ENCODE measurements around the gene FUNDC2. TPM values are rescaled to one million over a fixed set of nuclear protein-coding genes. Genes with fewer than 3 reads are reported as not detected.
A peak's percentile ranks its signal among the peaks of the same experiment; 100 is the strongest.

The FUNDC2 gene
- total and polyA plus RNA-seq, 2 of the 13 experiments (the other 11 are each of a cell fraction or from before 2014, with no cell fraction given), result 65.3 to 109 TPM

DNA sequence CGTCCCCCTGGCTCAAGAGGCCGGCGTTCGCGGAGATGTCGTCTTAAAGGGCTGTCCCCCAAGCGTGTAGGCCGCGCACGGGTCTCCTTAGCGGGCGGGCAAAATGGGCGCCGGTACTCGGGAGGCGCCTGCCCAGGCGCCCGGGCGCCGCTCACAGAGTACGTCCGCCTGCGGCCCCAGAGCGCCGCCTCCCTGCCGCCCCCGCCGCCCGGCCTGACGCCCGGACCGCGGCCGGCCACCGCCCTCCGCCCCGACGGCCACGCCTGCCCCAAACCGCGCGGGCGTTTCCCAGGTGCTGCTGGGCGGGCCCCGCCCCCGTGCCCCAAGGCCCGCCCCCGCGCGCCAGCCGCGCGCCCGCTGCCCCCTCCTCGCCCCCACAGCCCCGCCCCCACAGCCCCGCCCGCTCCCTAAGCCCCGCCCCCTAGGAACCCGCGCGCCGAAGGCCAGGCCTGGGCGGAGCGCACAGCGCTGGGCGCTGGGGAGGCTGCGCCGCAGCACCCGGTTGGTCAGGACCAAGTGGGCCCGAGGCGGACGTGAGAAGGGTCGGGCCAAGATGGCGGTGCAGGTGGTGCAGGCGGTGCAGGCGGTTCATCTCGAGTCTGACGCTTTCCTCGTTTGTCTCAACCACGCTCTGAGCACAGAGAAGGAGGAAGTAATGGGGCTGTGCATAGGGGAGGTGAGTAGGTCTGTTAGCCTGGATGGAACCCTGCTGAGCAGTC lies 44.5 kb downstream of the FUNDC2 start, which contains the start of the genes BRCC3, CMC4 and MTCP1:
Gene BRCC3, plus strand, starts transcription at position 534 of the 719 bp plus-strand sequence. Its CDS starts 20 bp downstream, at position 554.
Gene CMC4, minus strand, starts transcription at position 162 of the 719 bp plus-strand sequence. CDS start 7,113 bp downstream, outside the sequence.
Gene MTCP1, minus strand, starts transcription at position 162 of the 719 bp plus-strand sequence. CDS start 5,126 bp downstream, outside the sequence.
- Histone ChIP-seq H3K4me1 (ENCODE audit: insufficient read depth, low read length) (peaks cover 45% of the 10 kb centered on the region), H3K9me3 (ENCODE audit: low read length) (no peaks in the 10 kb centered on the region), H2AFZ (ENCODE audit: low read length) (peak within 1 kb of the TSS; percentile 42), H3K27me3 (ENCODE audit: control insufficient read depth in 1 of 2, insufficient read depth in 2 of 2, low read length in 2 of 2) (no peaks in the 10 kb centered on the region), H3K4me2 (ENCODE audit: low read depth, low read length) (peak within 1 kb of the TSS; percentile 78), H3K9ac (ENCODE audit: insufficient read depth, low read depth, low read length) (peak within 1 kb of the TSS; percentile 74), H4K20me1 (ENCODE audit: insufficient read depth, low read length) (no peaks in the 10 kb centered on the region), H3K79me2 (ENCODE audit: insufficient read depth, low read length) (peaks cover 25% of the 10 kb centered on the region), H3K4me3 (replicated peaks in 1 of 3; ENCODE audit: insufficient read depth in 1 of 3, low read depth in 2 of 3, low read length in 3 of 3) (peak within 1 kb of the TSS; percentile 72 to 86 (median 79)), H3K36me3 (replicated peaks in 1 of 2; ENCODE audit: control insufficient read depth in 1 of 2, insufficient read depth in 2 of 2, low read length in 2 of 2) (peaks cover 0 to 6% of the 10 kb centered on the region in 2 experiments; a peak in 1 of 5 replicates), H3K27ac (ENCODE audit: extremely low read length, insufficient read depth, low read length) (peak within 1 kb of the TSS; percentile 77)
- ATAC-seq (peak; percentile 97), DNase-seq (ENCODE audit: low spot score) (peak; percentile 65), FAIRE-seq (no peak)
- ChIA-PET POLR2A (interaction anchor here (1.0 to 1.3 kb wide), 2 partner anchors 44 kb away, joined by 4 to 7 read pairs; partner anchors contain the start of gene FUNDC2), CTCF (ENCODE audit: low intra/inter-chr PET ratio, low total read pairs) (no interaction called here)
- no TSS peak for BruUV-seq (replicated peaks)
- in situ Hi-C loops (cut with HindIII; ENCODE audit: extremely low pct_ligation_motif_present, low pct_unique_long_range_greater_than_20kb) (no loop called here), intact Hi-C loops (cut with micrococcal nuclease; ENCODE audit: unreplicated experiment) (loop anchor here (5.0 kb wide), 1 partner anchor 44 kb away; the partner anchor contains the start of gene FUNDC2)
- WGBS (ENCODE audit: low lambda C conversion rate), result no CpG with 5 or more reads among the region's 81 CpGs
- TF ChIP-seq, protein P1, sequence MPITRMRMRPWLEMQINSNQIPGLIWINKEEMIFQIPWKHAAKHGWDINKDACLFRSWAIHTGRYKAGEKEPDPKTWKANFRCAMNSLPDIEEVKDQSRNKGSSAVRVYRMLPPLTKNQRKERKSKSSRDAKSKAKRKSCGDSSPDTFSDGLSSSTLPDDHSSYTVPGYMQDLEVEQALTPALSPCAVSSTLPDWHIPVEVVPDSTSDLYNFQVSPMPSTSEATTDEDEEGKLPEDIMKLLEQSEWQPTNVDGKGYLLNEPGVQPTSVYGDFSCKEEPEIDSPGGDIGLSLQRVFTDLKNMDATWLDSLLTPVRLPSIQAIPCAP (CRISPR knock-in tag; IDR thresholded peaks at IDR 0.05; ENCODE audit: low read depth), result no peak
- TF ChIP-seq, protein P2, sequence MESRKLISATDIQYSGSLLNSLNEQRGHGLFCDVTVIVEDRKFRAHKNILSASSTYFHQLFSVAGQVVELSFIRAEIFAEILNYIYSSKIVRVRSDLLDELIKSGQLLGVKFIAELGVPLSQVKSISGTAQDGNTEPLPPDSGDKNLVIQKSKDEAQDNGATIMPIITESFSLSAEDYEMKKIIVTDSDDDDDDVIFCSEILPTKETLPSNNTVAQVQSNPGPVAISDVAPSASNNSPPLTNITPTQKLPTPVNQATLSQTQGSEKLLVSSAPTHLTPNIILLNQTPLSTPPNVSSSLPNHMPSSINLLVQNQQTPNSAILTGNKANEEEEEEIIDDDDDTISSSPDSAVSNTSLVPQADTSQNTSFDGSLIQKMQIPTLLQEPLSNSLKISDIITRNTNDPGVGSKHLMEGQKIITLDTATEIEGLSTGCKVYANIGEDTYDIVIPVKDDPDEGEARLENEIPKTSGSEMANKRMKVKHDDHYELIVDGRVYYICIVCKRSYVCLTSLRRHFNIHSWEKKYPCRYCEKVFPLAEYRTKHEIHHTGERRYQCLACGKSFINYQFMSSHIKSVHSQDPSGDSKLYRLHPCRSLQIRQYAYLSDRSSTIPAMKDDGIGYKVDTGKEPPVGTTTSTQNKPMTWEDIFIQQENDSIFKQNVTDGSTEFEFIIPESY (CRISPR knock-in tag; IDR thresholded peaks at IDR 0.05), result no peak
- TF ChIP-seq ZNF598 (CRISPR knock-in tag; IDR thresholded peaks at IDR 0.05; ENCODE audit: borderline replicate concordance) (no peak), ZNF446 (CRISPR knock-in tag; IDR thresholded peaks at IDR 0.05) (no peak), HDAC1 (CRISPR knock-in tag; IDR thresholded peaks at IDR 0.05) (peak; percentile 37; the same call in 1 of the 2 replicates), SPEN (CRISPR knock-in tag; IDR thresholded peaks at IDR 0.05; ENCODE audit: low read depth) (peak; percentile 16; the same call in 1 of the 2 replicates), KMT2A (CRISPR knock-in tag; IDR thresholded peaks at IDR 0.05) (peak; percentile 49; the same call in 1 of the 2 replicates), ZSCAN31 (CRISPR knock-in tag; IDR thresholded peaks at IDR 0.05; ENCODE audit: low read depth) (no peak), FOSL2 (CRISPR knock-in tag; IDR thresholded peaks at IDR 0.05) (0 out of 2 replicates have a peak, but pooled peaks have one; percentile 10), ZNF484 (CRISPR knock-in tag; IDR thresholded peaks at IDR 0.05; ENCODE audit: borderline replicate concordance, low read depth) (no peak), GABPB1 (CRISPR knock-in tag; IDR thresholded peaks at IDR 0.05) (peak; percentile 69; the same call in 1 of the 2 replicates)
- TF ChIP-seq, protein P3, sequence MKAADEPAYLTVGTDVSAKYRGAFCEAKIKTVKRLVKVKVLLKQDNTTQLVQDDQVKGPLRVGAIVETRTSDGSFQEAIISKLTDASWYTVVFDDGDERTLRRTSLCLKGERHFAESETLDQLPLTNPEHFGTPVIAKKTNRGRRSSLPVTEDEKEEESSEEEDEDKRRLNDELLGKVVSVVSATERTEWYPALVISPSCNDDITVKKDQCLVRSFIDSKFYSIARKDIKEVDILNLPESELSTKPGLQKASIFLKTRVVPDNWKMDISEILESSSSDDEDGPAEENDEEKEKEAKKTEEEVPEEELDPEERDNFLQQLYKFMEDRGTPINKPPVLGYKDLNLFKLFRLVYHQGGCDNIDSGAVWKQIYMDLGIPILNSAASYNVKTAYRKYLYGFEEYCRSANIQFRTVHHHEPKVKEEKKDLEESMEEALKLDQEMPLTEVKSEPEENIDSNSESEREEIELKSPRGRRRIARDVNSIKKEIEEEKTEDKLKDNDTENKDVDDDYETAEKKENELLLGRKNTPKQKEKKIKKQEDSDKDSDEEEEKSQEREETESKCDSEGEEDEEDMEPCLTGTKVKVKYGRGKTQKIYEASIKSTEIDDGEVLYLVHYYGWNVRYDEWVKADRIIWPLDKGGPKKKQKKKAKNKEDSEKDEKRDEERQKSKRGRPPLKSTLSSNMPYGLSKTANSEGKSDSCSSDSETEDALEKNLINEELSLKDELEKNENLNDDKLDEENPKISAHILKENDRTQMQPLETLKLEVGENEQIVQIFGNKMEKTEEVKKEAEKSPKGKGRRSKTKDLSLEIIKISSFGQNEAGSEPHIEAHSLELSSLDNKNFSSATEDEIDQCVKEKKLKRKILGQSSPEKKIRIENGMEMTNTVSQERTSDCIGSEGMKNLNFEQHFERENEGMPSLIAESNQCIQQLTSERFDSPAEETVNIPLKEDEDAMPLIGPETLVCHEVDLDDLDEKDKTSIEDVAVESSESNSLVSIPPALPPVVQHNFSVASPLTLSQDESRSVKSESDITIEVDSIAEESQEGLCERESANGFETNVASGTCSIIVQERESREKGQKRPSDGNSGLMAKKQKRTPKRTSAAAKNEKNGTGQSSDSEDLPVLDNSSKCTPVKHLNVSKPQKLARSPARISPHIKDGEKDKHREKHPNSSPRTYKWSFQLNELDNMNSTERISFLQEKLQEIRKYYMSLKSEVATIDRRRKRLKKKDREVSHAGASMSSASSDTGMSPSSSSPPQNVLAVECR (CRISPR knock-in tag; IDR thresholded peaks at IDR 0.05; ENCODE audit: borderline replicate concordance), result peak; percentile 64
- TF ChIP-seq, protein P4, sequence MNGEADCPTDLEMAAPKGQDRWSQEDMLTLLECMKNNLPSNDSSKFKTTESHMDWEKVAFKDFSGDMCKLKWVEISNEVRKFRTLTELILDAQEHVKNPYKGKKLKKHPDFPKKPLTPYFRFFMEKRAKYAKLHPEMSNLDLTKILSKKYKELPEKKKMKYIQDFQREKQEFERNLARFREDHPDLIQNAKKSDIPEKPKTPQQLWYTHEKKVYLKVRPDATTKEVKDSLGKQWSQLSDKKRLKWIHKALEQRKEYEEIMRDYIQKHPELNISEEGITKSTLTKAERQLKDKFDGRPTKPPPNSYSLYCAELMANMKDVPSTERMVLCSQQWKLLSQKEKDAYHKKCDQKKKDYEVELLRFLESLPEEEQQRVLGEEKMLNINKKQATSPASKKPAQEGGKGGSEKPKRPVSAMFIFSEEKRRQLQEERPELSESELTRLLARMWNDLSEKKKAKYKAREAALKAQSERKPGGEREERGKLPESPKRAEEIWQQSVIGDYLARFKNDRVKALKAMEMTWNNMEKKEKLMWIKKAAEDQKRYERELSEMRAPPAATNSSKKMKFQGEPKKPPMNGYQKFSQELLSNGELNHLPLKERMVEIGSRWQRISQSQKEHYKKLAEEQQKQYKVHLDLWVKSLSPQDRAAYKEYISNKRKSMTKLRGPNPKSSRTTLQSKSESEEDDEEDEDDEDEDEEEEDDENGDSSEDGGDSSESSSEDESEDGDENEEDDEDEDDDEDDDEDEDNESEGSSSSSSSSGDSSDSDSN (CRISPR knock-in tag; IDR thresholded peaks at IDR 0.05), result peak; percentile 67; the same call in 1 of the 2 replicates

Data from HepG2 (cell line).